Forelimb muscle (tissue), 1 donor: ENCODE results near the gene SLC38A2. TPM values are rescaled to one million over a fixed set of nuclear protein-coding genes. Genes with fewer than 3 reads are reported as not detected.
"Not testable (repeated sequence)": the region's sequence is repeated elsewhere in the genome, so short reads cannot be mapped to it uniquely, and the experiment has no call there.

Source experiments
- DNase-seq: peaks from one replicate; pipeline ENCODE4 v3.0.0-alpha.2; 2013; ENCODE audit warnings: low read depth
- polyA plus RNA-seq: library from polyadenylated mRNA; unstranded; fragments of 120-200 nt; gene quantifications from one replicate; pipeline ENCODE4 v1.2.1, GENCODE V29; 2013; ENCODE audit not compliant: insufficient read length

SLC38A2 gene
- 98.9 TPM for polyA plus RNA-seq

GRCh38 chr12:46372544-46373300 is at the start of gene SLC38A2:
TSS of gene SLC38A2 (minus strand) at chr12:46372773. CDS start at chr12:46371293, 1,480 bp downstream.
- no peak for DNase-seq

GRCh38 chr12:46419675-46420074 is 47.1 kb upstream of the SLC38A2 start:
- DNase-seq, result no peak

GRCh38 chr12:46415552-46415951 is 43.0 kb upstream of the SLC38A2 start:
- DNase-seq, result no peak

GRCh38 chr12:46414591-46415268 is 42.2 kb upstream of the SLC38A2 start:
- no peak for DNase-seq

- no peak for DNase-seq
These were observed 40.8 kb upstream of the SLC38A2 start for GRCh38 chr12:46413368-46413767.

GRCh38 chr12:46412857-46413256 is 40.3 kb upstream of the SLC38A2 start:
- no peak for DNase-seq

- no peak for DNase-seq
These were observed 37.9 kb upstream of the SLC38A2 start for GRCh38 chr12:46410495-46410894.

- DNase-seq, result no peak
These were observed 37.4 kb upstream of the SLC38A2 start for GRCh38 chr12:46409974-46410373.

- DNase-seq, result no peak
These were observed 36.8 kb upstream of the SLC38A2 start for GRCh38 chr12:46409342-46409741.

GRCh38 chr12:46408441-46408840 is 35.9 kb upstream of the SLC38A2 start:
- no peak for DNase-seq

- DNase-seq, result no peak
These were observed 34.8 kb upstream of the SLC38A2 start for GRCh38 chr12:46407361-46407760.

GRCh38 chr12:46406352-46407027 is 33.9 kb upstream of the SLC38A2 start:
- no peak for DNase-seq

GRCh38 chr12:46404733-46405132 is 32.2 kb upstream of the SLC38A2 start:
- no peak for DNase-seq

GRCh38 chr12:46404225-46404631 is 31.7 kb upstream of the SLC38A2 start:
- DNase-seq, result no peak

GRCh38 chr12:46403719-46404070 is 31.1 kb upstream of the SLC38A2 start:
- no peak for DNase-seq

- DNase-seq, result no peak
These were observed 30.6 kb upstream of the SLC38A2 start for GRCh38 chr12:46402941-46403718.

GRCh38 chr12:46402451-46402850 is 29.9 kb upstream of the SLC38A2 start:
- no peak for DNase-seq

- DNase-seq, result no peak
These were observed 29.1 kb upstream of the SLC38A2 start for GRCh38 chr12:46401662-46402061.

- DNase-seq, result no peak
These were observed 27.8 kb upstream of the SLC38A2 start for GRCh38 chr12:46400406-46400805.

- not testable (repeated sequence) for DNase-seq
These were observed 27.1 kb upstream of the SLC38A2 start for GRCh38 chr12:46399461-46400248.

- DNase-seq, result no peak
These were observed 24.3 kb upstream of the SLC38A2 start for GRCh38 chr12:46396826-46397225.
